ENCODE data around the gene C9orf152.

DNA sequence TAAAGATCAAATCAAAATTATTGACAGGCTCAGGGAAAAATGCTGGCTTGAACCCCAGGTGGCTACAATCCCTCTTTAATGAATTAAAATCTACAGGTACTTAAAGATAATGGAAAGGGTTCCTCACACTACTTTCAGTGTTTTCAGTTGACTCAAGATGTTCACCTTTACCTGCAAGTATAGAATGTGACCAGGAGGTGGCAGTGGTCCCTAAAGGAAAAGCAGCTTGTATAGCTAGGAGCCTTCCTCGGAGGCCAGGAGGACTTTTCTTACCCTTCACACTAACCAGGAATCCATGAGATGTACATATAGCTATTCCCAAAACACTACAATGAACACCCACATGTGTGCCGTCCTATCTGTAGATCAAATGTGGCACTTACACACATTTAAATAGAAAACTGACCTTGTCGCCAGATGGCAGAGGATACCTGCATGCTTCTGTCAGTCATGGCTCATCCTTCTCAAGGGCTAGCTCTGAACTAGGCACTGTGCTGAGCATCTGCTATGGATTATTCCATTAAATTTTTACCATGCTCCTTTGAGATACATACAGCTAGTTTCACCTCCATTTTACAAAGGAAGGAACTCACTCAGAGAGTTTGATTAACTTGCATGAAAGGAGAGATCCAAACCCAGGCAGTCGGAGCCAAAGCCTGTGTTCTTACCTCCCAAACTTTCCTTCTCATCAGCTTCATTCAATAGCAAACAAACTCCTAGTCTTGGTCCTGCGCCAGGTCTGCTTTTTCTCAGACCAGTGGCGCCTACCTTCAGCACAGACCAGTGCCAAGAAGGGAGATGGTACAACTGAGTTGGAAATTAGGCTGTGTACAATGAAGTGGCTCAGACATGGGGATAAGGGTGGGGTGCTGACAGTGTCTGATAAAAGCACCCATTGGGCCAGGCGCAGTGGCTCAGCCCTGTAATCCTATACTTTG is 24.5 kb downstream of the C9orf152 start:
- TF ChIP-seq CTCF (IDR thresholded peaks at IDR 0.05; ENCODE audit: low read depth, low read length, missing input control) (peak; percentile 84), EGR1 (IDR thresholded peaks at IDR 0.05; ENCODE audit: low read depth in 2 of 2) (no peak), JUND (IDR thresholded peaks at IDR 0.05) (no peak), GABPA (IDR thresholded peaks at IDR 0.05 in 1 of 2, conservative IDR thresholded peaks at IDR 0.05 in 1 of 2) (no peak), ATF3 (IDR thresholded peaks at IDR 0.05) (no peak), MAX (IDR thresholded peaks at IDR 0.05) (no peak), RAD21 (IDR thresholded peaks at IDR 0.05) (peak; percentile 98 to 99)
- TF ChIP-seq, protein P1, sequence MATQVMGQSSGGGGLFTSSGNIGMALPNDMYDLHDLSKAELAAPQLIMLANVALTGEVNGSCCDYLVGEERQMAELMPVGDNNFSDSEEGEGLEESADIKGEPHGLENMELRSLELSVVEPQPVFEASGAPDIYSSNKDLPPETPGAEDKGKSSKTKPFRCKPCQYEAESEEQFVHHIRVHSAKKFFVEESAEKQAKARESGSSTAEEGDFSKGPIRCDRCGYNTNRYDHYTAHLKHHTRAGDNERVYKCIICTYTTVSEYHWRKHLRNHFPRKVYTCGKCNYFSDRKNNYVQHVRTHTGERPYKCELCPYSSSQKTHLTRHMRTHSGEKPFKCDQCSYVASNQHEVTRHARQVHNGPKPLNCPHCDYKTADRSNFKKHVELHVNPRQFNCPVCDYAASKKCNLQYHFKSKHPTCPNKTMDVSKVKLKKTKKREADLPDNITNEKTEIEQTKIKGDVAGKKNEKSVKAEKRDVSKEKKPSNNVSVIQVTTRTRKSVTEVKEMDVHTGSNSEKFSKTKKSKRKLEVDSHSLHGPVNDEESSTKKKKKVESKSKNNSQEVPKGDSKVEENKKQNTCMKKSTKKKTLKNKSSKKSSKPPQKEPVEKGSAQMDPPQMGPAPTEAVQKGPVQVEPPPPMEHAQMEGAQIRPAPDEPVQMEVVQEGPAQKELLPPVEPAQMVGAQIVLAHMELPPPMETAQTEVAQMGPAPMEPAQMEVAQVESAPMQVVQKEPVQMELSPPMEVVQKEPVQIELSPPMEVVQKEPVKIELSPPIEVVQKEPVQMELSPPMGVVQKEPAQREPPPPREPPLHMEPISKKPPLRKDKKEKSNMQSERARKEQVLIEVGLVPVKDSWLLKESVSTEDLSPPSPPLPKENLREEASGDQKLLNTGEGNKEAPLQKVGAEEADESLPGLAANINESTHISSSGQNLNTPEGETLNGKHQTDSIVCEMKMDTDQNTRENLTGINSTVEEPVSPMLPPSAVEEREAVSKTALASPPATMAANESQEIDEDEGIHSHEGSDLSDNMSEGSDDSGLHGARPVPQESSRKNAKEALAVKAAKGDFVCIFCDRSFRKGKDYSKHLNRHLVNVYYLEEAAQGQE (IDR thresholded peaks at IDR 0.05): no peak
